HG03095 (cell line): ENCODE measurements around the gene PPME1.

Experiments
- ATAC-seq: cut with Tn5 transposase; IDR thresholded peaks from one replicate; pipeline ENCODE4 v1.9.1; 2021; ENCODE audit warnings: moderate library complexity; ENCODE audit not compliant: unreplicated experiment

PPME1 gene

DNA sequence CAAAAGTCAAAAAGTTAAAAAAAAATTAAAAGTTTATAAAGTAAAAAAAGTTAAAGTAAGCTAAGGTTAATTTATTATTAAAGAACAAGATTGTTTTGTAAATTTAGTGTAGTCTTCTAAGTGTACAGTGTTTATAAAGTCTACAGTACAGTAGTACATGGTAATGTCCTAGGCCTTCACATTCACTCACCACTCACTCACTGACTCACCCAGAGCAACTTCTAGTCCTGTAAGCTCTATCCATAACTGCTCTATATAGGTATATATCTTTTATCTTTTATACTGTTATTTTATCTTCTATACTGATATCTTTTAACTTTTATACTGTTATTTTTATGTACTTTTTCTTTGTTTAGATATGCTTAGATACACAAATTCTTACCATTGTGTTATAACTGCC is 11.4 kb upstream of the PPME1 start:
- ATAC-seq: no peak

DNA sequence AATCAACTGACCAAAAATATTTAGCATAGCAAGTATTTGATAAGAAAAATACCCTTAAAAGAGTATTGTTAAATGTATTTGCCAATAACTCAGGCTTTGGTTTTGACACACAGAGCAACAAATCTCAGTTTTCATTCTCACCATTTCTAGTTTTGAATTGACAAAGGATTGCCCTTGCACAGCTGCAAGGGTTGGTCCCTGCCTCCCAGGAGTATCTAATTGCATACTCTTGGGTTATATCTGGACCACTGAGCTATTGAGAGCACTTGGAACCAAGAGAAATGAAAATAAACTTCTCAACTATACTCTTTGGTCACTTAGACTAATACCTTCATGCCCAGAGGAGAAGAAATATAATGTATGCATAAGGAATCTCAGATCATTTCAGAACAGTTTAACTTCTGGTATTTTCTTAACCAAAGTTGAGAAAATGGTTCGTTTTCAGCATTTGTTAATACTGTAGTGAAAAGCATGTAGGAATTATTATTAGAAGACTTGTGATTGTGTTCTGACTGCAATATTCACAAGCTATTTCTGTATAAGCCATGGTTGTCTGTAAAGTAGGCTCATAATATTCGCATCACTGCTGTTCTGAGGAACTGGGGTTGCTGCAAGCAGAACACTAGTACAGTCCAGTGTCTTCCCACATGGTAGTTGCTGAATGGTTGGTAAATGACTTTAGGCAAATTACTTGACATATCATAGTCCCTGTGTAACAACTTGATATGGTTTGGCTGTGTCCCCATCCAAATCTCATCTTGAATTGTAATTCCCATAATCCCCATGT is 8.2 kb upstream of the PPME1 start:
- peak; percentile 80 for ATAC-seq

DNA sequence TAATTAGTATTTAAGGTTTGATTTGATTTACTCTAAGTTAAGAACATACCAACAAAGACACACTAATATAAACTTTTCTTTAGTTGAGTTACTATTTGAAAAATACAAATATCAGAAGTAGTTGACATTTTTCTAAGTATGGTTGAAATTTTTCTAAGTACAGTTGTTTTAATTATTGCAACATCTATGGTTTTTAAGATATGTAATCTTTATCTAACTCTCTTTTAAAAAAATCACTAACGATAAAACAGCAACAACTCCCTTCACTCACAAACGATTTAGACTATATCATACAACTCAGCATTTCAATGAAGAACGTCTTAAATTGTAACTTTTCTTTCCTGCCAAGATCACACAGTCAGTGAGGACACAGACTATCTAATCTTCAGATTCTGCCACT is 2.3 kb upstream of the PPME1 start:
- no peak for ATAC-seq

DNA sequence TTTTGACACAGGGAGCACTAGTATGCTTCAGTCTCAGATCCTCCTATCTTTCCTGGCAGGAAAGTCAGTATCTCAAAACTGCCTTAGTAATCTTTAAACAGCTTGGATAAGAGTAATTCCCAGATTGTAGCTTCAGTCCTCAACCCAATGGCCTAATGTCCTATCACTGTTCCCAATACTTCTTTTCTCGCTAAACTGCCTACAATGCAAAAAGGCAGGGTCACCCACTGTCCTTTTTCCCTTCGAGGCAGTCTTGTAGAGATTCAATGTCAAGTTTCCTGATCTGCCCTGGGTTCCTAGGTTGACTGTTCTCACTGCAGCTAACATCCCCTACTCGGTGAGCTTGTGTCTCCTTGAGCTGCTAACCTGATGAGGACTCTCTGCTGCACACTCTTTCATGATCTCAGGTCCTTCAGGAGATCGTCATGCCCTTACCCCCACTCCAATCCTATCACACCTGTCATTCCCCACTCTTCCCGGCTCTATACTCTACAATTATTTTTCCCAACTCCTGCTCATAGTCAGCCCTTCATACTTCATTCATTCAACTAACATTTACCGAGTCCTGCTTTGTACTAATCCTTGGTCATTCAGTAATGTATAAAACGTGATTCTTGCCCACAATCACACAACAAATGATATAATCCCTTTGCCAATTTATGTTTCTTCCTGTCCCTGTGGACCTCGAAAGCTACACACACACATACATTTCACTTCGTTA is 1.2 kb upstream of the PPME1 start:
- no peak for ATAC-seq

DNA sequence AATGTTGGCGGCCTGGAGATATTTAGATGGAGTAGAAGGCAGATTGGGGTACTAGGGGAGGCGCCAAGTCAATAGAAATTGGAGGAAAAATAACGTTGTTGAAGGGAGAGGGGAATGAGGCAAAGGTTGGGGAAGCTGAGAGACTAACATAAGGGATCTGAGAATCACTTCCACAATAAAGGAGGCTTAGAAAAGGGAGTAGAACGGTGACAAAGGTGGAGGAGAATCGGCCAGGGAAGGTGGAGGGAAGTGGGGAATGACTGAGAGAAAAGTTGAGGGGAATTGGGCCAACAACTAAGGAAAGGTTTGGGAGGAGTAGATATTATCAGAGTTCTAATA is 510 bp downstream of the PPME1 start:
- no peak for ATAC-seq

DNA sequence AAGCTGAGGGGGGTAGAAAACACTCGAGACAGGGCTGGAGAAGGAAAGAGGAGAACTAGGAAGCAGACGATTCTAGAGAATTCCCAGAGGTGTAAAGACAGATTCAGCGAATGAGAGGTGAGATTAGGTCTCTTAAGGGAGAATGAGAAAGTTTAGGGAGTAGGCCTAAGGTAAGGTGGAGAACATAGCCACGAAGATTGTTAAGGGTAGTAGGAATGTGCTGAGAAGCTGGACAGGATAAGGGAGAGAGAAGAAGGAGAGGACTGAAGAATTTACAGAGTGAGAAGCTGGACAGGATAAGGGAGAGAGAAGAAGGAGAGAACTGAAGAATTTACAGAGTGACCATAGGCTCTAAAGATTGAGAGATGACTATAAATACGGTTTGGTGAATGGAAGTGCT is 908 bp downstream of the PPME1 start:
- ATAC-seq: no peak

DNA sequence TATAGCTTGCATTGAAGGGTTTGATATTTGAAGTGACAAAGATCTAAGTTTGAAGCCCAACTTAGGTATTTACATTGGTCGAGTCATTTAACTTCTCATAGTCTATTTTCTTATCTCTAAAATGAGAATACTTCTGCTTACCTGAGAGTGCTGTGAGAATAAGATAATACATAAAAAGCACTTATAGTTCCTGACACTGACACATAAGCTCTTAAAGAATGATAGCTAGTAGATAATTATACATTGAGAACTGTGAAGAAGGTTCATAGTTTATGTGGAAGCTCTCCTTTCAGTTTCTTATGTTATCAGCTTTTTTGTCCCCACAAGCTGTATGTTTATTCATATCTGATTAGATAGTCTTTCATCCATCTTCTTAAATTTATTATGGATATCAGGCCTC is 4.8 kb downstream of the PPME1 start:
- no peak for ATAC-seq

DNA sequence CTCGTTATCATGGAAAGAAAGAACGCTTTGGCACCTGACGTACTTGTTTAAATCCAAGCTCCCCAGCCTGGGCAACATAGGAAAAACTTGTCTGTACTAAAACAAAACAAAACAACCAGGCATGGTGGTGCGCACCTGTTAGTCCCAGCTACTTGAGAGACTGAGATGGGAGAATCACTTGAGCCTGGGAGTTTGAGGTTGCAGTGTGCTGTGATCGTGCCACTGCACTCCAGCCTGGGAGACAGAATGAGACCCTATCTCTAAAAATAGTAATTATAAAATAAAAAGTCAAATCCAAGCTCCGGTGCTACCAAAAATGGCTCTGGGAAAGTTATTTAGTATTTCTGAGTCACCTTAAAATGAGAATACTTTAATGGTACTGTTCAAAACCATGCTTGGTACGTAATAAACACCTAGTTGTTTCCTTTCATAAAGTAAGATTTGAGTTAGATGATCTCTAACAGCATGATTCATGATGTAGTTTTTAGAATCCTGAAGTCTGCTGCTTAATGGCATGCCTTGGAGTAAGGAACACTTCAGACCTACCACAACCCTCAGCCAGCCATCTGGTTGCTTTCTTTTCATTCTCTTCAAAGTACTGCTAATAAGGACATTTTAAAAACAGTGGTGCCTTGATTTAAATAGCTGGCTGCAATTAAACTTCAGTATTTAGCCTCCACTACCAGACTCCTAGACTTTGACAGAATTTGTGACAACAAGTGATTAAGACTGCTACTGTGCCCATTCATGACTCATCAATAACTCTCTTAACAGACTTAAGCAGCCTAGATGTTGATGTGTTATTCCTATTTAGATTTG is 8.4 kb downstream of the PPME1 start:
- no peak for ATAC-seq

DNA sequence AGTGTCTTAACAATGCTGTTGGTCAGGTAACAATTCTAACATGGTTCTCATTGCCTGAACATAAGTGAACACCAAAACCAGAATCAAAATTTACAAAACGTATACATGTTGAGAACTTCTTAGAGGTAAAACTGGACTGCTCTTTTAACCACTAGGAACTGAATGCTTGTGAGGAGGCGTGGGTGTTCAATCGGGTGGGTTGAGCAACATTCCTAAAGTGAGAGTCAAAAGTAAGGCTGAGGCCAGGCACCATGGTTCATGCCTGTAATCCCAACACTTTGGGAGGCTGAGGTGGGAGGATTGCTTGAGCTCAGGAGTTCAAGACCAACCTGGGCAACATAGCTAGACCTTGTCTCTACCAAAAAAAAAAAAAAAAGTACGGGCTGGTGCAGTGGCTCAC is 11.5 kb downstream of the PPME1 start:
- ATAC-seq: no peak

DNA sequence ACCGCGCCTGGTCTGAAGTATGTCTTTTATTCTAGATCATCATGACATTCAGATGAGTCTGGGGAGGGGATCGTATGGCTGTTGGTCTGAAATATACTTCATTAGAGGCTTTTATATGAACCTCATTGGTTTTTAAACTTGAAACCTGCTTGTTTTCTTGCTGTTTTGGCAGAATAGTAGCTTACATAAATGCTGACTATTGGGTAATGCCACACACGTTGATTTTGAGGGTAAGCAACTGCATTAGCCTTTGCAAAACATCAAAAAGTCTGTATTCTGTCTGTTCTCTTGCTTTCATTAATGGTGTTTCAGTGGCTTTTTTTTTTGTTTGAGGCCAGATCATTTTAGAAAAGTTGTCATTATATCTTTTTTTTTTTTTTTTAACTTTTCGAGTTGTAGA is 14.2 kb downstream of the PPME1 start:
- ATAC-seq: no peak

DNA sequence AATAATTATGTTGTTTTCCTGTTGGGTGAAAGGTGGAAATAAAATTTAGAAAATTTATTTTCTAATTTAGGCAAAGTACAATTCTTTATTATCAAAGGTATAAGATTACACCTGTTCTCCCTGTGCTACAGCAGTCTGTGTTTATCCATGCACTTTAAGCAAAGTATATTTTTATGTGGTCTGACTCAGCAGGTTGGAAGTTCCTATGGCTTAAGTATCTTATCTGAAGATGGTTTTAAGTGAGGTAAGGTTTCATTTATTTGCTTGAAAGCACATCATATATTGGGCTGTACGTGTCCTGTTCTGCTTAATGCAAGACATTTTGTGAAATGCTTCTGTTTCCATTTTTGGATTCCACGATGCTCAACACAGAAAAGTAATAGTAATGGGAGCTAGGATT is 14.6 kb downstream of the PPME1 start:
- no peak for ATAC-seq

DNA sequence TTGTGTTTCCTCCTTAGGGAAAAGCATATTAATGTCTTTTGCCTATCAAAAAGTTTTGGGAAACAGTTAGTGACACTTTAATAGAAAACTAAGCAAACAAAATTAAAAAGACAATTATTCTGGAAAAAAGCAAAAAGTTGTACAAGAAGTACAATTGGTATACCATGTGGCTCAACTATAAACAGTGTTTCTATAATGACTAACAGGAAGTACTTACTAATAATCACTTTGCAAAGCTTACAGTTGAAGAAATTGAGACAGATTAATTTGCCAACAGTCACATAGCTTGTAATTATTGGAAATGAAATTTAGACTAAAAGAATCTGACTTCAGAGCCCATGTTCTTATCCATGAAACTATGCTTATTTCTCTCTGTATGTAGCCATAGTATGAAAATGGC is 24.7 kb downstream of the PPME1 start:
- no peak for ATAC-seq

DNA sequence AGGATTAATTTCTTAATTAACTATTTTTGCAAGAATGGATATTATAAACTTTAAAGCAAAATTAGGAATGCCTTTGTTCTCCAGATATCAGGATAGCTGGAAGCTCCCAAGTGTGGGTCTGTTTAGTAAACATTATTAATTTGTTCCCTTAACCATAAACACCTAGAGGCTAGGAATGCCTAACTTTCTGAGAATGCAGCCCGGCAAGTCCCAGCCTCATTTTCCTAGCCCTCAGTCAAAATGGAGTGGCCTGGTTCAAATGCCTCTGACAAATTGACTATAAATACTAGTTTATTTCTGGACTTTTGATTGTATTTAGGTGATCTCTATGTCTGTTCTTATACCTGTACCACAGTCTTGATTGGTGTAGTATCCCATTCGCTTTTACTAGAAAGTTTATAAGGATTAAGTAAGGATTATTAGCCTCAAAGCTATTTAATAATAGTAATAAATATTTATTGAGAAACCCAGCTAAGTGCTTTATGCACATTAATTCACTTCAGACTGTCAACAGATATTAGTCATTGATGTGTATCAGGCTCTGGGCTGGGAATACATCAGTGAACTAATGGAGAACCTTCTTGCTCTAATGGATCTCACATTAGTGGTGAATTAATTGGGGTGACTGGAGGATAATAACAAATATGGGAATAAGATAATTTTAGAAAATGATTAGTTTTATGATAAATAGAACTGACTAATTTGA is 25.8 kb downstream of the PPME1 start:
- no peak for ATAC-seq

DNA sequence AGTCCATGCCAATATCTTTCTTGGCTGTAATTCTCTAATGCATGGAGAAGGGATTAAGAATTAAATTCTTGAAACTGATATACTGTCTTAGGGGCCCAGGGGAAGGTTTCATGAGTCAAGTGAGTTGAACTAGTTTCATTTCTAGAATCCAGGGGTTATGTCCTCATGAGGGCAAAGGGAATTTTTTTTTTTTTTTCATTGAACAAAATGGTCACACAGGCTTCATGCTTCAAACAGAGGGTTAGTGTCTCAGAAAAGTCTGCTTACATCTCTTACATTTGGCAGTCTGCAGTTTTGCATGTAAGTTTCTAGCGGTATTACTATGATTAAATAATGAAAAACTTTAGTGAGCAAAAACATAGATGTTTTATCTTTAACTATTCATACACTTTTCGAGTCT is 32.9 kb downstream of the PPME1 start:
- no peak for ATAC-seq

DNA sequence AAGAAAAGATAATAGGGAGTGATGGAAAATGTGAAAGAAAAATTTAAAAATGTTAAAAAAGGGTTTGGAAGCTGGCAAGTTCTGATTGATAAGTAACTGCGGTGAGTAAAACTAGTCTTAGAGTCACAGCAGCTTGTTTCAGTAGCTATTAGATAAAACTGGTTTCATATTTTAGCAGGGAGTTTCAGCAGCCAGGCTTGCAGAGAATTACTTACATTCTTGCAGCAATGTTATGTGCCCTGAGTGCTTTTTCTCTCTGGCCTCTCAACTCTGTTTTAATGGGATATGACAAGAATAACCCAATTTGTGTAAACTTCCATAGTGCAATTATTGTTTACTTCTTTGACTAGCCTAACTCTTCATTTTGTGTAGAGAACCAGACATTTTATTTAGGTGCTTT is 33.6 kb downstream of the PPME1 start:
- no peak for ATAC-seq

DNA sequence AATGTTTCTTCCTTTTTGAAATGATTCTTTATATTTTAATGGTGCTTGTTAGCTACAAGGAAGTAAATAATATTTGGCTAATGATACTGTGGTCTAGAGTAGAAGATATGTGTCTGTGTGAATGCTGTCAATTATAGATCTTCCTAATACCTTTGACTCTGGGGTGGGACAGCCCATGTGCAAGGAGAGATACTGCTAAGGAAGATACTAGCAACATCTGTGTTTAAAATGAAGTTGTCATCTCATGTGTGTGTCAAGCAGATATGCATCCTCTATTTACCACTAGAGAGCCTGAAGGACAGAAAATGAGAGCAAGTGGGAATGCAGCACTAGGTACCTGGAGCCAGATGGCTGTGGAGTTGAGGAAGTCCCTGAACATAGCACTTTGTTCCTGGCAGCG is 34.1 kb downstream of the PPME1 start:
- ATAC-seq: no peak

DNA sequence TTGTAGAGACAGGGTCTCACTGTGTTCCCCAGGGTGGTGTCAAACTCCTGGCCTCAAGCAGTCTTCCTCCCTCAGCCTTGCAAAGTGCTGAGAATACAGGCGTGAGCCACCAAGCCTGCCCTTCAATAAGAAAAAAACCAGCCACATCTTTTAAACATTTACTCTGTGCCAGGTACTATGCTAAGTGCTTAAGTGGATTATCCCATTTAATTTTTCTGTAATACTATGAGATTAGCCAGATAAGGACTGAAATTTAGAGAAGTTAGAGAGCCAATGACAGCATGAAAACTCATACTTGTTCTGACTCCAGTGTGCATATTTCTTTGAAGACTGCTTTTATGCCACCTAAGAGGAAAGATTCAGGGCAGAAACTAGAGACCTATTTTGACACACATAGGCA is 35.7 kb downstream of the PPME1 start:
- ATAC-seq: no peak

DNA sequence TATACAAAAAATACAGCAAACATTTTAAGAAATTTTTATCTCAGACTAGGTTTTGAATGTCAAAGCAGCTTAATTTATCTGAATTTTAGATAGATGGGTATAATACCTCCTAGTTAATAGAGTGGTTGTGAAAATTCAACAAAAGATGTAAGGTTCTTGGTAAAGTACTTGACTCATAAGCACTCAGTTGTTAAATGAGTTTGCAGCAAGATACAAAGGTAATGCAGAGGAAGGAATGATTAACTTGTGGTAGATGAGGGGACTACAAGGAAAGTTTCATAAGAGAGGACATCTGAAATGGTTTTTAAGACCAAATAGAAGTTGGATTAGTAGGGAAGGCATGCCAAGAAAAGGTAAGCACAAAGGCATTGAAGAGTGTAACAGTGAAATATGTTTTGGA is 37.4 kb downstream of the PPME1 start:
- no peak for ATAC-seq

DNA sequence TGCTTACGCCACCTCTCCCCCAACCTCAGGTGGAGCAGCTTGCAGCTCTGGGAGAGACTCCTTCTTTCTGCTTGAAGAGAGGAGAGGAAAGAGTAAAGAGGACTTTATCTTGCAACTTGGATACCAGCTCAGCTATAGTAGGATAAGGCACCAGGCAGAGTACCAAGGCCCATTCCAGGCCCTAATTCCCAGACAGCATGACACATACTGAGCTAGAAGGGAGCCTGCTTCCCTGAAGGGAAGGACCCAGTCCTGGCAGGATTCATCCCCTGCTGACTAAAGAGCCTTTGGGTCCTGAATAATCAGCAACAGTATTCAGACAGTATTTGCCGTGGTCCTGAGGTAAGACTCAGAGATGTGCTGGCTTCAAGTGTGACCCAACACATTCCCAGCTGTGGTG is 41.4 kb downstream of the PPME1 start:
- no peak for ATAC-seq

DNA sequence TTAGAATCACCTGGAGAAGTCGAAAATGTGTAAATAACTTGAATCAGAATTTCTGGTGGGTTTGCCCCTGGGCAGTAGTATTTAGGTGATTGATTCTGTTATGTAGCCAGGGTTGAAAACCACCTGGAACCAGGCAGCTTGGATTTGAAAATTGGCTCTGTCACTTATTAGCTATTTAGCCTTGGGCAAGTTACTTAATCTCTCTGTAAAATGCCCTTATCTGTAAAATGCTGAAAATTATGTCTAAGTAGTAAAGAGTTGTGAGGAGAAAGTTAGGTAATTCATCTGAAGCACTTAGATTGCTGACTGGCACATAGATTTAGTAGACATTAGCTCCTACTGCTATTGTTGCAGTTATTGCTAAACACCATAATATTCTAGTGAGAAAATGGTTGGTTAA is 49.3 kb downstream of the PPME1 start:
- ATAC-seq: no peak

DNA sequence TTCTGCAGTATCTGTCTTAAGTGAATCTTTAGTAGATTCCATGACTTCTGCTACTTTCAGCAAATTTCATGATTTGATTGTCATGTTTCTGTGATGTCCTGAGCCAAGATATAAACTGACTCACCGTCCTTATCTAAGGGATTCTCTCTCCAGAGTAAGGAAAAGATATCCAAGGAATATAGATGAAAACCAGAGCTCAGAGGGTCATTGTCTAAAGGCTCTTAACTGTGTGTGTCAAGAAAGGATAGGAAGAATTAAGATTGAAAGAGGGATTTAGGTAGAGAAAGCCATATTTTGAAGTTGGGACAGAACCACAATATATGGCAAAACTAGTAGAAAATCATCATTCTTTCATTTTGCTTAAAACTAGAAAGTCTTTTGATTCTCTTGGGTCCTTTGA is 50.7 kb downstream of the PPME1 start:
- ATAC-seq: no peak
